GM19452 (cell line): ENCODE results near the gene BCL2L15.
"Not testable (repeated sequence)": the region's sequence is repeated elsewhere in the genome, so short reads cannot be mapped to it uniquely, and the experiment has no call there.

Source experiments
- ATAC-seq: cut with Tn5 transposase; IDR thresholded peaks from one replicate; pipeline ENCODE4 v1.9.1; 2021; ENCODE audit not compliant: unreplicated experiment

The BCL2L15 gene

GRCh38 chr1:113872219-113872935, 15.0 kb downstream of the BCL2L15 start:
- ATAC-seq = no peak

- peak; percentile 81 for ATAC-seq
These were observed 15.7 kb downstream of the BCL2L15 start, which contains the start of gene PTPN22 for GRCh38 chr1:113871597-113872113. Gene PTPN22 (minus strand): TSS chr1:113871712.

GRCh38 chr1:113870778-113871177, 16.6 kb downstream of the BCL2L15 start:
- ATAC-seq = no peak

- ATAC-seq = no peak
These were observed 18.8 kb downstream of the BCL2L15 start for GRCh38 chr1:113868387-113869083.

- ATAC-seq = no peak
These were observed 25.7 kb downstream of the BCL2L15 start for GRCh38 chr1:113861641-113862040.

GRCh38 chr1:113860891-113861290, 26.5 kb downstream of the BCL2L15 start:
- ATAC-seq = no peak

- ATAC-seq = peak; percentile 85
These were observed 27.8 kb downstream of the BCL2L15 start for GRCh38 chr1:113859478-113860175.

GRCh38 chr1:113858982-113859381, 28.4 kb downstream of the BCL2L15 start:
- no peak for ATAC-seq

- no peak for ATAC-seq
These were observed 29.0 kb downstream of the BCL2L15 start for GRCh38 chr1:113858418-113858817.

GRCh38 chr1:113857776-113858175, 29.6 kb downstream of the BCL2L15 start:
- no peak for ATAC-seq

GRCh38 chr1:113856401-113856790, 31.0 kb downstream of the BCL2L15 start:
- ATAC-seq = no peak

- no peak for ATAC-seq
These were observed 31.6 kb downstream of the BCL2L15 start for GRCh38 chr1:113855630-113856400.

GRCh38 chr1:113854234-113854633, 33.1 kb downstream of the BCL2L15 start:
- ATAC-seq = no peak

GRCh38 chr1:113852694-113853093, 34.7 kb downstream of the BCL2L15 start:
- not testable (repeated sequence) for ATAC-seq

- no peak for ATAC-seq
These were observed 37.1 kb downstream of the BCL2L15 start for GRCh38 chr1:113850127-113850796.

GRCh38 chr1:113849072-113849471, 38.3 kb downstream of the BCL2L15 start:
- no peak for ATAC-seq

GRCh38 chr1:113846391-113847035, 40.9 kb downstream of the BCL2L15 start:
- no peak for ATAC-seq

- ATAC-seq = no peak
These were observed 50.8 kb downstream of the BCL2L15 start for GRCh38 chr1:113836534-113836933.

GRCh38 chr1:113835686-113836290, 51.6 kb downstream of the BCL2L15 start:
- no peak for ATAC-seq
